ENCODE results near the gene CLCN6. TPM values are rescaled to one million over a fixed set of nuclear protein-coding genes. Genes with fewer than 3 reads are reported as not detected.

The CLCN6 gene
- total RNA-seq, 3 donors from 2014 or later, result 14.6 to 21.1 (median 16.7) TPM

- H3K9me3 ChIP-seq, result no peaks in the 10 kb centered on the region
- intact Hi-C loops (cut with DNase I; ENCODE audit: low total_unique reads), result no loop called here
Measured at GRCh38 chr1:11868331-11868980, 62.5 kb downstream of the CLCN6 start.

GRCh38 chr1:11869104-11869503 is 63.1 kb downstream of the CLCN6 start:
- no peak overlapping the region for H3K4me3 ChIP-seq
- no peaks in the 10 kb centered on the region for H3K27me3 ChIP-seq
- no peak for DNase-seq (ENCODE audit: low spot score in 2 of 2)
- H3K9me3 ChIP-seq, result no peaks in the 10 kb centered on the region
- TF ChIP-seq, protein P1, sequence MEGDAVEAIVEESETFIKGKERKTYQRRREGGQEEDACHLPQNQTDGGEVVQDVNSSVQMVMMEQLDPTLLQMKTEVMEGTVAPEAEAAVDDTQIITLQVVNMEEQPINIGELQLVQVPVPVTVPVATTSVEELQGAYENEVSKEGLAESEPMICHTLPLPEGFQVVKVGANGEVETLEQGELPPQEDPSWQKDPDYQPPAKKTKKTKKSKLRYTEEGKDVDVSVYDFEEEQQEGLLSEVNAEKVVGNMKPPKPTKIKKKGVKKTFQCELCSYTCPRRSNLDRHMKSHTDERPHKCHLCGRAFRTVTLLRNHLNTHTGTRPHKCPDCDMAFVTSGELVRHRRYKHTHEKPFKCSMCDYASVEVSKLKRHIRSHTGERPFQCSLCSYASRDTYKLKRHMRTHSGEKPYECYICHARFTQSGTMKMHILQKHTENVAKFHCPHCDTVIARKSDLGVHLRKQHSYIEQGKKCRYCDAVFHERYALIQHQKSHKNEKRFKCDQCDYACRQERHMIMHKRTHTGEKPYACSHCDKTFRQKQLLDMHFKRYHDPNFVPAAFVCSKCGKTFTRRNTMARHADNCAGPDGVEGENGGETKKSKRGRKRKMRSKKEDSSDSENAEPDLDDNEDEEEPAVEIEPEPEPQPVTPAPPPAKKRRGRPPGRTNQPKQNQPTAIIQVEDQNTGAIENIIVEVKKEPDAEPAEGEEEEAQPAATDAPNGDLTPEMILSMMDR (IDR thresholded peaks at IDR 0.05), result no peak
- TF ChIP-seq POLR2A (IDR thresholded peaks at IDR 0.05), result no peak
- no peak for TF ChIP-seq POLR2AphosphoS5 (IDR thresholded peaks at IDR 0.05)
- no peak overlapping the region for H3K27ac ChIP-seq
- intact Hi-C loops (cut with DNase I; ENCODE audit: low total_unique reads), result no loop called here
- no peaks in the 10 kb centered on the region for H3K36me3 ChIP-seq
- H3K4me1 ChIP-seq, result no peaks in the 10 kb centered on the region

More at GRCh38 chr1:11868331-11868980, 62.5 kb downstream of the CLCN6 start:
- Histone ChIP-seq H3K36me3 (no peaks in the 10 kb centered on the region), H3K4me1 (no peaks in the 10 kb centered on the region), H3K4me3 (no peak overlapping the region), H3K27me3 (no peaks in the 10 kb centered on the region), H3K27ac (no peak overlapping the region)
- TF ChIP-seq POLR2AphosphoS5 (IDR thresholded peaks at IDR 0.05) (no peak), POLR2A (IDR thresholded peaks at IDR 0.05) (no peak)
- TF ChIP-seq, protein P1 (IDR thresholded peaks at IDR 0.05), result no peak
- no peak for DNase-seq (ENCODE audit: low spot score in 2 of 2)

DNA sequence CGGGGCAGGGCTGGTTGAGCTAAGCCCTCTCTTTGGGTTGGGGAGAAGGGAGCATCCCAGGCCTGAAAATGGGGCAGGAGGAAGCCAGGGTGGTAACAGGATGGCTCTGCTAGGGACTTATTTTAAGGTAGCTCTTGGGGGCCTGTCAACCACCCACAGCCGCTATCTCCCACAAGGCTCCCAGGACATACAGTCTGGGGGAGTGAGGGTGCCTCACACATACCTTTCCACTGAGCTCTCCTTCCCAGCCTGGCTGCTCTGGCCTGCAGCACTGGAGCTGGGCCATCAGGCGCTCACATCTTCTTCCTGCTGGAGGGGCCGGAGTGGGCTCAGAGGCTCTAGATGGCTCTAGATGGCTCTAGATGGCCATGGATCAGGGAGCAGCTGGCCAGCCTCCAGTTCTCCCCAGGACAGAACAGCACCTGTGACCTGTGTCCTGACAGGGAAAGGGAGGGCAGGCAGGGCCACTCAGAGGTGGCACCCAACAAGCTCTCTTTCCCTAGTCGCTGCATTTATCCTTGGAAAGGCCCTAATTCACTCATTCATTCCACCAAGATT is 63.7 kb downstream of the CLCN6 start:
- no peak for DNase-seq (ENCODE audit: low spot score in 2 of 2)

DNA sequence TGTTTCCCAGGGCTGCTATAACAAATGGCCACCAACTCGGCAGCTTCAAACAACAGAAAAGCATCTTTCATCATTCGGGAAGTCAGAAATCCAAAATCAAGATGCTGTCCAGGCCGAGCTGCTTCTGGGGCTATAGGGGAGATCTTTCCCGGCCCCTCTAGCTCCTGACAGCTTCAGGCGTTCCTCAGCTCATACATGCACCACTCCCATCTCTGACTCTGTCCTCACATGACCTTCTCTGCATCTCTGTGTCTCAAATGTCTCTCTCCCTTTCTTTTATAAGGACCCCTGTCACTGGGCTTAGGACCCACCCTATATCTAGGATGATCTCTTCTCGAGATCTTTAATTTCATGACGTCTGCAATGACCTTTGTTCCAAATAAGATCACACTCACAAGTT is 66.6 kb downstream of the CLCN6 start:
- Histone ChIP-seq H3K27me3 (peaks cover 0 to 8% of the 10 kb centered on the region in 2 donors), H3K27ac (no peak overlapping the region), H3K36me3 (no peaks in the 10 kb centered on the region), H3K4me1 (no peaks in the 10 kb centered on the region), H3K4me3 (no peak overlapping the region), H3K9me3 (no peaks in the 10 kb centered on the region)
- intact Hi-C loops (cut with DNase I; ENCODE audit: low total_unique reads), result no loop called here
- no peak for DNase-seq (ENCODE audit: low spot score in 2 of 2)
- TF ChIP-seq POLR2AphosphoS5 (IDR thresholded peaks at IDR 0.05) (no peak), POLR2A (IDR thresholded peaks at IDR 0.05) (no peak)
- TF ChIP-seq, protein P1 (IDR thresholded peaks at IDR 0.05), result no peak

More for the DNA sequence above, 63.7 kb downstream of the CLCN6 start:
- Histone ChIP-seq H3K9me3 (no peaks in the 10 kb centered on the region), H3K36me3 (no peaks in the 10 kb centered on the region), H3K27ac (no peak overlapping the region), H3K27me3 (peaks cover 0 to 5% of the 10 kb centered on the region in 2 donors), H3K4me3 (no peak overlapping the region), H3K4me1 (no peaks in the 10 kb centered on the region)
- intact Hi-C loops (cut with DNase I; ENCODE audit: low total_unique reads), result no loop called here
- TF ChIP-seq POLR2AphosphoS5 (IDR thresholded peaks at IDR 0.05) (no peak), POLR2A (IDR thresholded peaks at IDR 0.05) (no peak)
- TF ChIP-seq, protein P1 (IDR thresholded peaks at IDR 0.05), result no peak
